ENCODE measurements around the gene CDC14A. TPM values are rescaled to one million over a fixed set of nuclear protein-coding genes. Genes with fewer than 3 reads are reported as not detected.
"Not testable (repeated sequence)": the region's sequence is repeated elsewhere in the genome, so short reads cannot be mapped to it uniquely, and the experiment has no call there.

Gene CDC14A
- total RNA-seq, 2 experiments from 2014 or later, result 12.2 to 13.6 TPM

DNA sequence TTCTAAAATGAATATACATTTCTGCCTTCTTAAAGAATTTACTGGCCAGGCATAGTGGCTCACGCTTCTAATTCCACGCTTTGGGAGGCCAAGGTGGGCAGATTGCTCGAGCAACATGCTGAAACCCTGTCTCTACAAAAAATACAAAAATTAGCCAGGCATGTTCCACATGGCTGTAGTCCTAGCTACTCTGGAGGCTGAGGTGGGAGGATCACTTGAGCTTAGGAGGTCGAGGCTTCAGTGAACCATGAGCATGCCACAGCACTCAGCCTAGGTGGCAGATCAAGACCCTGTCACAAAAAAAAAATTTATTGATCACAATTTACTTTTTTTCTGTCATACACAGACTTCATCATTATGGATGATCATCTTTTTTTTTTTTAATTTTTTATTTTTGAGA lies 11.5 kb downstream of the CDC14A start:
- ChIA-PET POLR2A (interaction anchor here (0.6 kb wide), 1 partner anchor 94 kb away, joined by 15 read pairs; no protein-coding TSS in a partner anchor), CTCF (interaction anchor here (1.1 to 1.6 kb wide), 3 partner anchors 9 to 21 kb away, joined by 3 to 4 read pairs (median 4); no protein-coding TSS in a partner anchor)
- intact Hi-C loops (cut with DNase I, micrococcal nuclease), result no loop called here
- peaks cover 40% of the 10 kb centered on the region for H3K36me3 Mint-ChIP-seq (ENCODE audit: low read depth)
- H3K4me3 Mint-ChIP-seq, result no peak overlapping the region
- ATAC-seq (no peak), DNase-seq (no peak)
- peaks cover 3% of the 10 kb centered on the region for H3K9me3 Mint-ChIP-seq (ENCODE audit: low read depth)
- peaks cover 80% of the 10 kb centered on the region for H3K4me1 Mint-ChIP-seq
- H3K27me3 Mint-ChIP-seq, result no peaks in the 10 kb centered on the region
- H3K27ac Mint-ChIP-seq, result no peak overlapping the region

DNA sequence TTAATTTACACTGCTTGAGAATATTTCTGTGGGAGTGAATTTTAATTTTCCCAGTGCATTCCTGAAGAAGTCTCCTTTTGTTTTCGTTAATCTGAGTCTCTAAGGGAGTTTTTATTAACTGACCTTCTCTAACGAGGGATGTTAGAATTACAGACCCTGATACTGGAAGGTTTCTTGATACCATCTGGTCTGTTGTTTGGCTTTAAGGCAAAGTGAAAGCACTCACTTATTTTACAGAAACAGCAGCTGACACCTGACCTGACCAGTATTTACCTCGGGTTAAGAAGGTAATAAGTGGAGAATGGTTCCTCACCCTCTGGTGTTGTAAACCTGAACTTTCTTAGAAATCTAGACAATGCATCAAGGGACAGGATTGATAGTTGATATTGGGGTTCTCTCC lies 12.4 kb downstream of the CDC14A start:
- no peak overlapping the region for H3K4me3 Mint-ChIP-seq
- DNase-seq (no peak), ATAC-seq (no peak)
- peaks cover 46% of the 10 kb centered on the region for H3K36me3 Mint-ChIP-seq (ENCODE audit: low read depth)
- peak overlapping the region; percentile 75 for H3K27ac Mint-ChIP-seq
- ChIA-PET POLR2A (interaction anchor here (0.6 kb wide), 1 partner anchor 94 kb away, joined by 15 read pairs; no protein-coding TSS in a partner anchor), CTCF (interaction anchor here (1.1 to 1.6 kb wide), 2 partner anchors 10 to 20 kb away, joined by 3 to 4 read pairs; no protein-coding TSS in a partner anchor)
- H3K9me3 Mint-ChIP-seq (ENCODE audit: low read depth), result peaks cover 7% of the 10 kb centered on the region
- peaks cover 75% of the 10 kb centered on the region for H3K4me1 Mint-ChIP-seq
- no peaks in the 10 kb centered on the region for H3K27me3 Mint-ChIP-seq
- intact Hi-C loops (cut with DNase I, micrococcal nuclease), result no loop called here

DNA sequence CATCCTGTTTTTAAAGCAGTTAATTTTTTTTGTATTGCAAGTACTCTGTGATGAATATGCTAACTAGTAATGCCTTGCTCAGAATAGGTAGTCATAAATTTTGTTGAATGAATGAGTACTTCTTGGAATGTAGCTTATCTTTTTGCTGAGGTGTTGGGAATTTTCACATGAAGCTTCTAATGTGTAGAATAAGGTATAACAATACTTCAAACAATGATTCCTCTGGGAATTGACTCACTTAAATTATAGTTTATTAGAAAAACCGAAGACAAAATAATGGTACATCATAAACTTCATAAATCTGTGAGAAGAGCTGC lies 13.9 kb downstream of the CDC14A start:
- ATAC-seq (peak; percentile 42), DNase-seq (no peak)
- Mint-ChIP-seq H3K4me1 (peaks cover 74% of the 10 kb centered on the region), H3K9me3 (ENCODE audit: low read depth) (peaks cover 7% of the 10 kb centered on the region), H3K27ac (peak overlapping the region; percentile 14), H3K4me3 (no peak overlapping the region), H3K36me3 (ENCODE audit: low read depth) (peaks cover 55% of the 10 kb centered on the region), H3K27me3 (no peaks in the 10 kb centered on the region)
- CTCF ChIA-PET, result interaction anchor here (0.9 to 3.6 kb wide), 5 partner anchors 9 to 58 kb away, joined by 3 to 30 read pairs (median 7); partner anchors contain the start of gene CDC14A
- intact Hi-C loops (cut with DNase I, micrococcal nuclease), result no loop called here
- POLR2A ChIA-PET, result interaction anchor here (0.6 to 1.2 kb wide), 2 partner anchors 17 to 65 kb away, joined by 3 to 5 read pairs; no protein-coding TSS in a partner anchor

DNA sequence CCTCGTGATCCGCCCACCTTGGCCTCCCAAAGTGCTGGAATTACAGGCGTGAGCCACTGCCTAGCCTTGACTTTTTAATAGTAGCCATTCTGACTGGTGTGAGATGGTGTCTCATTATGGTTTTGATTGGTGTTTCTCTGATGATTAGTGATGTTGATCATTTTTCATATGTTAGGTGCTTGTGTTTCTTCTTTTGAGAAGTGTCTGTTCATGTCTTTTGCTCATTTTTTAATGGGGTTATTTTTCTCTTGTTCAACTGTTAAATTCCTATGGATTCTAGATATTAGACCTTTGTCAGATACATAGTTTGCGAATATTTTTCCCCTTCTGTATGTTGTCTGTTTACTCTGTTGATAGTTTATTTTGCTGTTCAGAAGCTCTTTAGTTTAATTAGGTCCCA lies 17.0 kb downstream of the CDC14A start:
- H3K4me1 Mint-ChIP-seq, result peaks cover 72% of the 10 kb centered on the region
- CTCF ChIA-PET; ATAC-seq; H3K27ac Mint-ChIP-seq; H3K27me3 Mint-ChIP-seq; DNase-seq; H3K4me3 Mint-ChIP-seq; POLR2A ChIA-PET; intact Hi-C loops (cut with DNase I, micrococcal nuclease): not testable (repeated sequence)
- H3K36me3 Mint-ChIP-seq (ENCODE audit: low read depth), result peaks cover 56% of the 10 kb centered on the region
- peaks cover 12% of the 10 kb centered on the region for H3K9me3 Mint-ChIP-seq (ENCODE audit: low read depth)

DNA sequence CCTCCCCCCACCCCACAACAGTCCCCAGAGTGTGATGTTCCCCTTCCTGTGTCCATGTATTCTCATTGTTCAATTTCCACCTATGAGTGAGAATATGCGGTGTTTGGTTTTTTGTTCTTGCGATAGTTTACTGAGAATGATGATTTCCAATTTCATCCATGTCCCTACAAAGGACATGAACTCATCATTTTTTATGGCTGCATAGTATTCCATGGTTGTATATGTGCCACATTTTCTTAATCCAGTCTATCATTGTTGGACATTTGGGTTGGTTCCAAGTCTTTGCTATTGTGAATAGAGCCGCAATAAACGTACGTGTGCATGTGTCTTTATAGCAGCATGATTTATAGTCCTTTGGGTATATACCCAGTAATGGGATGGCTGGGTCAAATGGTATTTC lies 21.6 kb downstream of the CDC14A start:
- POLR2A ChIA-PET; CTCF ChIA-PET; H3K27me3 Mint-ChIP-seq; H3K27ac Mint-ChIP-seq; DNase-seq; H3K4me3 Mint-ChIP-seq; intact Hi-C loops (cut with DNase I, micrococcal nuclease); ATAC-seq: not testable (repeated sequence)
- peaks cover 11% of the 10 kb centered on the region for H3K9me3 Mint-ChIP-seq (ENCODE audit: low read depth)
- peaks cover 63% of the 10 kb centered on the region for H3K4me1 Mint-ChIP-seq
- peaks cover 41% of the 10 kb centered on the region for H3K36me3 Mint-ChIP-seq (ENCODE audit: low read depth)

DNA sequence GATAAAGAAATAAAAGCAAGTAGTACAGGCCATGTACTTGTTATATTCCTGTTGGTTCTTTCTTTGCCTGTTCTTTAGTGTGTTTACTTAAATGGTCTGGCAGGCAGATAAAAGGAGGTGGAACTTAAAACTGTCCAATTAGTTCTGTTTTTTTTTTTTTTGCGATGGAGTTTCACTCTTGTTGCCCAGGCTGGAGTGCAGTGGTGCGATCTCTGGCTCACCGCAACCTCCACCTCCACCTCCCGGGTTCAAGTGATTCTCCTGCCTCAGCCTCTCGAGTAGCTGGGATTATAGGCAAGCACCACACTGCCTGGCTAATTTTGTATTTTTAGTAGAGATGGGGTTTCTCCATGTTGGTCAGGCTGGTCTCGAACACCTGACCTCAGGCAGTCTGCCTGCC lies 24.6 kb downstream of the CDC14A start:
- H3K27me3 Mint-ChIP-seq; POLR2A ChIA-PET; DNase-seq; H3K27ac Mint-ChIP-seq; H3K9me3 Mint-ChIP-seq (ENCODE audit: low read depth); H3K4me3 Mint-ChIP-seq; ATAC-seq: not testable (repeated sequence)
- H3K4me1 Mint-ChIP-seq, result peaks cover 65% of the 10 kb centered on the region
- intact Hi-C loops (cut with DNase I, micrococcal nuclease), result loop anchor here (1.0 to 5.0 kb wide), 5 partner anchors 19 to 520 kb away; partner anchors contain the start of genes CDC14A (in 1 of the 2) and SLC30A7 (in 1 of the 2)
- H3K36me3 Mint-ChIP-seq (ENCODE audit: low read depth), result peaks cover 41% of the 10 kb centered on the region
- CTCF ChIA-PET, result interaction anchor here (0.7 to 1.4 kb wide), 3 partner anchors 15 to 83 kb away, joined by 4 to 5 read pairs (median 5); no protein-coding TSS in a partner anchor

DNA sequence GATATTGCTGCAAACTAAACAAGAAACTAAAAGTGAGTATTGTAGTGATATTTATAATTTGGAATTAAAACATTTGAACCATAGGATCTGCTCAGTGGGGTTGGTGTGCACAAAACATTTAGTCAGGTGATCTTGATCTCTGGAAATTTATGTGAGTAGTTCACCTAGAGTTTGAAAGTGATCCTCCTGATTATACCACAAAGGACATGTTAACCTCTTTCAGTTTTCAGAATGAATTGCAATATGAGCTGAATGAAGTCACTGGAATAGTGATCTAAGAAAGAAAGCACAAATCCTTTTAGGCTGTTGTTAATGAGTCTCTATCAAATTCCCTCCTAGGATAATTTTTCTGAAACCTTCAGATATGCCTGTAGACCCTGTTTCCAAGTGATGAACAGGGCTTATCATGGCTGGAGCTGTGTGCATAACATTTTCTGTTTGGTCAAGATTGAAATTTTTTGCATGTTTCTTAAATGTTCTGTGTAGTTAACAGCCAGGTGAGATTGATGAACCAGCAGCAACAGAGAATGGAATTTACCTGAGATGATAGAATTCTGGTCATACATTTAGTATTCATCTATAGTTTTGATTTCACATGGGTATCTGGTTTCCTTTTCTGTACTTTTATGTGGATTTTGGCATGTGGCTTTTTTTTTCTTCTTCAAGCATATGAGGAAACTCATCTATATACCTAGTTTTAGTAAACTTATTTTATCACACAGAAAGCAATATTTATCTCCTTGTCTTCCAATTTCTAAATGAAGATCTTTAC lies 25.5 kb downstream of the CDC14A start:
- Mint-ChIP-seq H3K27me3 (peaks cover 3% of the 10 kb centered on the region), H3K4me3 (no peak overlapping the region), H3K27ac (peak overlapping the region; percentile 84), H3K9me3 (ENCODE audit: low read depth) (peaks cover 7% of the 10 kb centered on the region), H3K36me3 (ENCODE audit: low read depth) (peaks cover 38% of the 10 kb centered on the region), H3K4me1 (peaks cover 62% of the 10 kb centered on the region)
- intact Hi-C loops (cut with DNase I, micrococcal nuclease), result loop anchor here (1.0 to 5.0 kb wide), 8 partner anchors 9 to 913 kb away; partner anchors contain the start of genes CDC14A (in 2 of the 2) and SLC30A7 (in 1 of the 2)
- ATAC-seq (peak; percentile 89), DNase-seq (no peak)
- POLR2A ChIA-PET, result interaction anchor here (1.0 kb wide), 1 partner anchor 8 kb away, joined by 3 read pairs; no protein-coding TSS in a partner anchor
- CTCF ChIA-PET, result interaction anchor here (0.7 to 1.1 kb wide), 3 partner anchors 8 to 82 kb away, joined by 3 to 4 read pairs (median 4); no protein-coding TSS in a partner anchor

DNA sequence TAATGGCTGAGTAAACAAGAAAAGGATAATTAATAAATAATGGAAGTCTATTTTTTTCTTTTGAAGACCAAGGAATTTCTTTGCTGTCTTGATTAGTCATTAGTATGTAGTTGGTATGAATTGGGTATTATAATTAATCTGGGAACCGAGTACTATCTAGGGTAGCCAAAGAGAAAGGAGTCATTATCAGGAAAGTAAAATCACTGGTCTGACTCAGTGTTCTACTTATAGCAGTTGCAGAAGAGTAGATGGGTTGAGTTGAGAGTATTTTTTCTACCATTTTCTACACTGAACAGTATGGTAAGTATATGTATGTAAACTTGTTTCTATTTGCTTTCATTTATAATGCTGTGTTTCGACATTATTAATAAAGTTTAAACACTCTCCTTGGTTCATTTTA lies 26.6 kb downstream of the CDC14A start:
- Mint-ChIP-seq H3K36me3 (ENCODE audit: low read depth) (peaks cover 33% of the 10 kb centered on the region), H3K4me3 (no peak overlapping the region), H3K27ac (no peak overlapping the region), H3K27me3 (peaks cover 3% of the 10 kb centered on the region), H3K9me3 (ENCODE audit: low read depth) (peaks cover 3% of the 10 kb centered on the region), H3K4me1 (peaks cover 70% of the 10 kb centered on the region)
- peak; percentile 37 for ATAC-seq
- CTCF ChIA-PET, result interaction anchor here (0.8 to 1.6 kb wide), 3 partner anchors 11 to 76 kb away, joined by 3 to 6 read pairs (median 5); no protein-coding TSS in a partner anchor
- DNase-seq, result no peak
- POLR2A ChIA-PET, result no interaction called here
- intact Hi-C loops (cut with DNase I, micrococcal nuclease), result loop anchor here in 1 of 2 experiments (1.0 to 5.0 kb wide), 6 partner anchors 7 to 912 kb away; partner anchors contain the start of genes CDC14A and SLC30A7

DNA sequence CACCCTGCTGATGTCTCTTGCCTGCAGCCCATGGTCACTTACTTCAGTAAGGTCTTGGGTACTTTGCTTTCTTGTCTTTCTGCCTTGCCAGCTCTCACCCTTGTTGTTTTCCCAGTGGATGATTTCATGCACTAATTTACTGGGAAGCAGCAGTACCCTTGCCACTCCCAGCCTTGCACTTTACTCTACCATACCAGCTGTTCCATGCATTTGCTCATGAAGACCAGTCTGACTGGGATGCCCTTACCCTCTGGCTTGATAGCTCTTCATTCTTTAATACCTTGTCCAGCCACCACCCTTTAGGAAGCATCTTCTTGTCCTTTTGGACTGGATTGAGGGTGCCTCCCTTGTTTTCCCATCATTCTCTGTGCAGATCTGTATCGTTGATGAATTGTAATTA lies 28.3 kb downstream of the CDC14A start:
- peaks cover 23% of the 10 kb centered on the region for H3K36me3 Mint-ChIP-seq (ENCODE audit: low read depth)
- POLR2A ChIA-PET, result interaction anchor here (0.6 kb wide), 1 partner anchor 330 kb away, joined by 3 read pairs; no protein-coding TSS in a partner anchor
- no peaks in the 10 kb centered on the region for H3K9me3 Mint-ChIP-seq (ENCODE audit: low read depth)
- no peak for ATAC-seq
- no peak overlapping the region for H3K4me3 Mint-ChIP-seq
- H3K4me1 Mint-ChIP-seq, result peaks cover 67% of the 10 kb centered on the region
- CTCF ChIA-PET, result interaction anchor here (1.0 to 1.9 kb wide), 8 partner anchors 10 to 75 kb away, joined by 3 to 4 read pairs (median 3); no protein-coding TSS in a partner anchor
- peaks cover 3% of the 10 kb centered on the region for H3K27me3 Mint-ChIP-seq
- H3K27ac Mint-ChIP-seq, result no peak overlapping the region
- intact Hi-C loops (cut with DNase I, micrococcal nuclease), result no loop called here
- no peak for DNase-seq

DNA sequence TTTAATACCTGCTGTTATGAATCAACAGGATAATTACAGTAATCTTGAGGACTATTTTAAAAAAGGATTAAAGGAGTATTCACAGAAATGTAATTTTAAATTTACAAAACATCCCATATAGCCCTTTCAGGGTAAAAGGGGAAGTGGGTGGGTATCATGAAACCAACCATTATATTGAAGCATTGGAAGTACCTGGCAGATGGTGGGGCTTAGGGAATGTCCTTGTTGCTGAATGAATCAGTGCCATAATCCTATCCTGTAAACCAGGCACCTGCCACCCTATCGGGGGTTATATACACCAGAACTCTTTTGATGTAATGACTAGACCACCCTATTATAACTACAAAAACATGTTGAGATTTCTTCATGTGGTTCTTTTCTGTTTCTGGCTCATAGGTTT lies 30.4 kb downstream of the CDC14A start:
- H3K4me1 Mint-ChIP-seq, result peaks cover 72% of the 10 kb centered on the region
- H3K27ac Mint-ChIP-seq, result no peak overlapping the region
- H3K27me3 Mint-ChIP-seq, result peaks cover 3% of the 10 kb centered on the region
- H3K36me3 Mint-ChIP-seq (ENCODE audit: low read depth), result peaks cover 23% of the 10 kb centered on the region
- intact Hi-C loops (cut with DNase I, micrococcal nuclease), result no loop called here
- no peaks in the 10 kb centered on the region for H3K9me3 Mint-ChIP-seq (ENCODE audit: low read depth)
- DNase-seq (no peak), ATAC-seq (no peak)
- ChIA-PET POLR2A (no interaction called here), CTCF (interaction anchor here (0.7 to 1.6 kb wide), 3 partner anchors 13 to 25 kb away, joined by 3 to 4 read pairs (median 3); no protein-coding TSS in a partner anchor)
- H3K4me3 Mint-ChIP-seq, result no peak overlapping the region

DNA sequence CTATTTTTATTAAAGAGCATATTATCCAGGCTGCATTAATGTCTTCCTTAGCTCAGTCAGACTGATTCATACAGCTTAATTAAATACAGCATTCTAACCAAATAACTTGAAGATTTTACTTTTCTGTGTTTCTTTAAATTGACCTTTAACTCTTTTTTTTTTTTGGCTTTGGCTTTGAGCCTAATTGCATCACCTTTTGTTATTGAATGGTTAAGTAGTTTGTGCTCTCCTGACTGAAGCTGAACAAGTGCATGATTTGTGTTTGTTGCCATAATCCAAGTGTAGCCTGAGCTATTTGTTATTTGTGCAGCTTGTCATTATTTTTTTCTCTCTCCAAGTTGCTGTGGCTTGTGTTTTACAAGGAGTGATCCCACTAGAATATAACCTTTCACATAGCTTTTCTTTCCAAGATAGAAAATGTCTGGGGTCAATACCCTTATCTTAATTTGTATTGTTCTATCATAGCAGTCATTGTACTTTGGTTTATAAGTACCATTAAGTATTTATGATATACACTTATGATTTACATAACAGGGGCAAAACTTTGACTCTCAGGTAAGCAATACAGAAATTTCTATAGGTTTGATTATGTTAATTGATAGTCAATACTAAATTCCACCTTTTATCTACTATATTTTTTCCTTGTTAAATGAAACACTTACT lies 31.6 kb downstream of the CDC14A start:
- Mint-ChIP-seq H3K27ac (no peak overlapping the region), H3K4me3 (no peak overlapping the region), H3K27me3 (peaks cover 3% of the 10 kb centered on the region), H3K4me1 (peaks cover 73% of the 10 kb centered on the region), H3K36me3 (ENCODE audit: low read depth) (peaks cover 23% of the 10 kb centered on the region), H3K9me3 (ENCODE audit: low read depth) (no peaks in the 10 kb centered on the region)
- ATAC-seq (no peak), DNase-seq (no peak)
- ChIA-PET CTCF (interaction anchor here (0.8 to 1.6 kb wide), 6 partner anchors 10 to 71 kb away, joined by 3 to 5 read pairs (median 3); no protein-coding TSS in a partner anchor), POLR2A (no interaction called here)
- intact Hi-C loops (cut with DNase I, micrococcal nuclease), result no loop called here

Measured in activated CD4-positive, alpha-beta T cell treated with anti-CD3 and anti-CD28 coated beads for 36 hours (primary cell).